Activated CD8-positive, alpha-beta memory T cell treated with anti-CD3 and anti-CD28 coated beads, Interleukin-2, amount 50 U/mL, for 1 hour (primary cell): ENCODE data around the gene CCL1.
"Not testable (repeated sequence)": the region's sequence is repeated elsewhere in the genome, so short reads cannot be mapped to it uniquely, and the experiment has no call there.

Experiments used
- DNase-seq: peaks from one replicate; pipeline ENCODE4 v3.0.0-alpha.2; 2020; ENCODE audit errors: extremely low read depth

Gene CCL1

GRCh38 chr17:34358631-34359030 lies 4.4 kb downstream of the CCL1 start:
- DNase-seq, result no peak

GRCh38 chr17:34357398-34357797 lies 5.6 kb downstream of the CCL1 start:
- no peak for DNase-seq

- no peak for DNase-seq
These were observed 6.8 kb downstream of the CCL1 start, which contains the start of gene CCL13 for GRCh38 chr17:34356194-34356593. TSS of gene CCL13 (plus strand) at chr17:34356480. CDS start at chr17:34356527, 47 bp downstream.

GRCh38 chr17:34354637-34355036 lies 8.4 kb downstream of the CCL1 start:
- DNase-seq, result no peak

GRCh38 chr17:34352191-34352590 lies 10.8 kb downstream of the CCL1 start:
- no peak for DNase-seq

GRCh38 chr17:34351096-34351495 lies 11.9 kb downstream of the CCL1 start:
- no peak for DNase-seq

GRCh38 chr17:34349751-34350150 lies 13.3 kb downstream of the CCL1 start:
- no peak for DNase-seq

- no peak for DNase-seq
These were observed 16.0 kb downstream of the CCL1 start for GRCh38 chr17:34347063-34347462.

- no peak for DNase-seq
These were observed 21.1 kb downstream of the CCL1 start for GRCh38 chr17:34341916-34342315.

GRCh38 chr17:34339138-34339770 lies 23.8 kb downstream of the CCL1 start:
- no peak for DNase-seq

GRCh38 chr17:34337701-34338100 lies 25.3 kb downstream of the CCL1 start:
- no peak for DNase-seq

- DNase-seq, result not testable (repeated sequence)
These were observed 35.5 kb downstream of the CCL1 start for GRCh38 chr17:34327580-34327979.

- DNase-seq, result no peak
These were observed 41.1 kb downstream of the CCL1 start for GRCh38 chr17:34321964-34322363.

- DNase-seq, result no peak
These were observed 44.0 kb downstream of the CCL1 start, which contains the start of gene CCL8 for GRCh38 chr17:34319039-34319483. TSS of gene CCL8 (plus strand) at chr17:34319435. CDS start at chr17:34319502, 67 bp downstream.

- DNase-seq, result no peak
These were observed 44.6 kb downstream of the CCL1 start for GRCh38 chr17:34318474-34318873.

GRCh38 chr17:34314279-34314678 lies 48.8 kb downstream of the CCL1 start:
- no peak for DNase-seq

GRCh38 chr17:34313164-34313563 lies 49.9 kb downstream of the CCL1 start:
- no peak for DNase-seq

- no peak for DNase-seq
These were observed 51.0 kb downstream of the CCL1 start for GRCh38 chr17:34312080-34312479.

- DNase-seq, result no peak
These were observed 51.7 kb downstream of the CCL1 start for GRCh38 chr17:34311291-34311690.
